GM23338 (cell line): Measurements from ENCODE around the gene DAPK2. TPM values are rescaled to one million over a fixed set of nuclear protein-coding genes. Genes with fewer than 3 reads are reported as not detected.

Experiments used
- ATAC-seq: fragments of 200-7000 bp; cut with Tn5 transposase; 3 replicates; pipeline ENCODE4 v1.9.1; 2020
- DNase-seq: peaks from one replicate; pipeline ENCODE4 v3.0.0-alpha.2; 2015; ENCODE audit warnings: low spot score
- H2AFZ ChIP-seq: fragments of 200-600 bp; sonication (generic); 2 replicates; pipeline ENCODE4 v1.8.0; 2016; ENCODE audit warnings: antibody characterized with exemption, mild to moderate bottlenecking, moderate library complexity
- H3F3A ChIP-seq: fragments of 200-600 bp; sonication (generic); replicated peaks from 2 replicates; pipeline ENCODE4 v1.8.0; 2017; ENCODE audit warnings: antibody characterized with exemption, mixed run types, low read depth
- H3K27ac ChIP-seq: fragments of 200-600 bp; sonication (generic); 2 replicates; pipeline ENCODE4 v1.6.1; 2016; ENCODE audit warnings: low read depth
- H3K27me3 ChIP-seq: fragments of 200-600 bp; sonication (generic); 2 replicates; pipeline ENCODE4 v1.8.0; 2016; ENCODE audit warnings: mild to moderate bottlenecking, mixed run types, moderate library complexity; ENCODE audit not compliant: insufficient read depth
- H3K36me3 ChIP-seq: fragments of 200-600 bp; sonication (generic); 2 replicates; pipeline ENCODE4 v1.8.0; 2016; ENCODE audit warnings: mild to moderate bottlenecking; ENCODE audit not compliant: insufficient read depth
- H3K4me1 ChIP-seq: fragments of 200-600 bp; sonication (generic); 2 replicates; pipeline ENCODE4 v1.8.0; 2016; ENCODE audit warnings: mild to moderate bottlenecking, moderate library complexity; ENCODE audit not compliant: insufficient read depth
- H3K4me2 ChIP-seq: fragments of 200-600 bp; sonication (generic); 2 replicates; pipeline ENCODE4 v1.7.1; 2017; ENCODE audit warnings: mixed run types
- H3K4me3 ChIP-seq: fragments of 200-600 bp; sonication (generic); 2 replicates; pipeline ENCODE4 v1.6.1; 2016; ENCODE audit warnings: mixed run types
- H3K79me2 ChIP-seq: fragments of 200-600 bp; sonication (generic); replicated peaks from 2 replicates; pipeline ENCODE4 v1.8.0; 2017; ENCODE audit warnings: mild to moderate bottlenecking; ENCODE audit not compliant: insufficient read depth
- H3K9me2 ChIP-seq: fragments of 200-600 bp; sonication (generic); 2 replicates; pipeline ENCODE4 v1.8.0; 2017; ENCODE audit not compliant: insufficient read depth
- H4K20me1 ChIP-seq: fragments of 200-600 bp; sonication (generic); replicated peaks from 2 replicates; pipeline ENCODE4 v1.8.0; 2017; ENCODE audit warnings: mild to moderate bottlenecking; ENCODE audit not compliant: insufficient read depth
- H3K27ac Mint-ChIP-seq: 2 replicates; pipeline ENCODE4 v1.8.0; 2020; ENCODE audit warnings: inconsistent platforms, mild to moderate bottlenecking, moderate library complexity, mixed read lengths
- H3K27me3 Mint-ChIP-seq: 3 replicates; pipeline ENCODE4 v1.8.0; 2022; ENCODE audit warnings: low read depth, mild to moderate bottlenecking, moderate library complexity, mixed read lengths, inconsistent platforms; ENCODE audit not compliant: insufficient read depth, poor library complexity
- H3K36me3 Mint-ChIP-seq: 3 replicates; pipeline ENCODE4 v1.8.0; 2021; ENCODE audit warnings: low read depth, mild to moderate bottlenecking, inconsistent platforms, moderate library complexity, mixed read lengths
- H3K4me1 Mint-ChIP-seq: 3 replicates; pipeline ENCODE4 v1.8.0; 2020; ENCODE audit warnings: mild to moderate bottlenecking, inconsistent platforms, mixed read lengths
- H3K4me3 Mint-ChIP-seq: 3 replicates; pipeline ENCODE4 v1.8.0; 2021; ENCODE audit warnings: moderate library complexity, mild to moderate bottlenecking, inconsistent platforms, mixed read lengths
- H3K9me3 Mint-ChIP-seq: 3 replicates; pipeline ENCODE4 v1.8.0; 2020; ENCODE audit warnings: moderate library complexity, mild to moderate bottlenecking, inconsistent platforms, mixed read lengths
- CREB1 ChIP-seq: fragments of 250-450 bp; sonication (Bioruptor Pico); IDR thresholded peaks from 2 replicates; pipeline ENCODE4 v1.5.0; 2020; ENCODE audit warnings: low read depth, mild to moderate bottlenecking, moderate library complexity
- EZH2 ChIP-seq: fragments of 200-600 bp; sonication (generic); IDR thresholded peaks from one replicate; pipeline ENCODE4 v1.8.0; 2017; ENCODE audit warnings: antibody characterized with exemption, mild to moderate bottlenecking, low read depth; ENCODE audit not compliant: unreplicated experiment
- EZH2phosphoT487 ChIP-seq: fragments of 200-600 bp; sonication (generic); IDR thresholded peaks from one replicate; pipeline ENCODE4 v1.8.1; 2018; ENCODE audit warnings: antibody characterized with exemption; ENCODE audit not compliant: unreplicated experiment
- JUNB ChIP-seq: IDR thresholded peaks from one replicate; pipeline ENCODE4 v1.6.1; 2016; ENCODE audit warnings: antibody characterized with exemption; ENCODE audit not compliant: unreplicated experiment
- NANOG ChIP-seq: IDR thresholded peaks from 2 replicates; pipeline ENCODE4 v1.6.1; 2016; ENCODE audit warnings: antibody characterized with exemption, borderline replicate concordance
- POLR2AphosphoS5 ChIP-seq: IDR thresholded peaks from 2 replicates; pipeline ENCODE4 v1.6.1; 2016; ENCODE audit warnings: antibody characterized with exemption, low read depth
- REST ChIP-seq: IDR thresholded peaks from one replicate; pipeline ENCODE4 v1.6.1; 2018; ENCODE audit warnings: antibody characterized with exemption; ENCODE audit not compliant: unreplicated experiment
- STAT1 ChIP-seq: IDR thresholded peaks from one replicate; pipeline ENCODE4 v1.6.1; 2016; ENCODE audit warnings: antibody characterized with exemption; ENCODE audit not compliant: unreplicated experiment
- ZNF114 ChIP-seq: fragments of 250-450 bp; sonication (Bioruptor Pico); IDR thresholded peaks from 2 replicates; pipeline ENCODE4 v1.5.0; 2020; ENCODE audit warnings: mild to moderate bottlenecking, moderate library complexity
- ZNF331 ChIP-seq: fragments of 250-450 bp; sonication (Bioruptor Pico); IDR thresholded peaks from 2 replicates; pipeline ENCODE4 v1.5.0; 2020; ENCODE audit warnings: low read depth, mild to moderate bottlenecking, moderate library complexity
- ZNF462 ChIP-seq: fragments of 250-450 bp; sonication (Bioruptor Pico); IDR thresholded peaks from 2 replicates; pipeline ENCODE4 v1.5.0; 2020; ENCODE audit warnings: mild to moderate bottlenecking, moderate library complexity
- polyA plus RNA-seq: library from polyadenylated mRNA; unstranded; fragments of >200 nt; fragmentation: Nextera tagmentation; extraction: Ambion mirVana; gene quantifications from 2 replicates; pipeline ENCODE4 v1.2.1, GENCODE V29; 2016
- total RNA-seq: library from RNA; depleted of rRNA; stranded (reverse); fragments of >200 nt; shearing (Covaris generic); gene quantifications from 2 replicates; pipeline ENCODE4 v1.2.3, GENCODE V29; 2014
- TF ChIP-seq, protein P1 (sequence below), 2 experiments: fragments of 200-600 bp in 1 of 2; sonication (generic) in 1 of 2; conservative IDR thresholded peaks; 2 replicates each; pipeline versions ENCODE4 v1.5.1 to v1.6.1; 2016 to 2017; ENCODE audit warnings: antibody characterized with exemption in 2 of 2, low read depth in 2 of 2, mild to moderate bottlenecking in 2 of 2, moderate library complexity in 1 of 2
- TF ChIP-seq, protein P2 (sequence below): IDR thresholded peaks from 2 replicates; pipeline ENCODE4 v1.6.1; 2016; ENCODE audit warnings: antibody characterized with exemption

DAPK2 gene
- total and polyA plus RNA-seq, 2 experiments from 2014 or later = 1.6 to 3.1 TPM

DNA sequence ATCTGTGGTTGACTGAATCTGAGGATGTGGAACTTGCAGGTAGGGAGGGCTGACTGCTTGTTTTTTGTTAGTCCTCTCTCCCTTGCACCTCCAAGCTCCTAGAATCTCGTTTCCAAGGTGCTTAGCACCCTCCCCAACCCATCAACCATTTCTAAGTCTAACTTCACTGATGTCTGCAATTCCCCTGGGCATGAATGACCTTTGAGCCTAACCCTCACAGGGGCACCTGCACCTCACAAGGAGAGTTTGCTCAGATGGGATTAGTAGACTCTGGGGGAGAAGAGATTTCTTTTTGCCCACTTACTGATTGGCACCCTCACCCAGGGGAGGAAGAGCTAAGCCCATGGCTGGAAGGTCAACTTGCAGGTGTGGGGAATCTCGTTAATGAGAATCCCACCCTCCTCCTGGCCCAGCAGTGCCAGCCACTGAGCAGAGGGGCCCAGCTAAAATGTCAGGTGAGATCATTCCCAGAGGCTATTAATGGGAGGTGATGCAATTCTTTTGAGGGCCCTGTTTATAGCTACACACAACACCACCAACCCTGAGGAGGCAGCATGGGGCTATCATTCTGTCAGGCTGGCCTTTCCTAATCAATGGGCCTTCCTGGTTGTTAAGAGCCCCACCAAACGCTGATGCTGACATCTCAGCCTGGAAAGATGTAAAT, 130.9 kb downstream of the DAPK2 start:
- Mint-ChIP-seq H3K9me3 (no peaks in the 10 kb centered on the region), H3K27ac (no peak overlapping the region), H3K36me3 (no peaks in the 10 kb centered on the region), H3K27me3 (peaks cover 8% of the 10 kb centered on the region), H3K4me3 (no peak overlapping the region), H3K4me1 (peaks cover 32% of the 10 kb centered on the region)
- H4K20me1 ChIP-seq = no peaks in the 10 kb centered on the region
- H3K27ac ChIP-seq = no peak overlapping the region
- no peaks in the 10 kb centered on the region for H3K9me2 ChIP-seq
- H3K79me2 ChIP-seq = no peaks in the 10 kb centered on the region
- DNase-seq (no peak), ATAC-seq (no peak)
- 0 out of 2 replicates have a peak, but pooled peaks cover 2% of the 10 kb centered on the region for H3F3A ChIP-seq
- 0 out of 2 replicates have a peak overlapping the region, but pooled peaks have one; percentile 46 for H3K4me2 ChIP-seq
- no peak overlapping the region for H3K4me3 ChIP-seq
- H3K4me1 ChIP-seq = peaks cover 17% of the 10 kb centered on the region; the same call in 1 of the 2 replicates
- no peaks in the 10 kb centered on the region for H3K27me3 ChIP-seq
- peak overlapping the region; percentile 45; the same call in 1 of the 2 replicates for H2AFZ ChIP-seq
- no peaks in the 10 kb centered on the region for H3K36me3 ChIP-seq
- TF ChIP-seq STAT1 (no peak), REST (no peak), NANOG (no peak), JUNB (no peak), EZH2 (no peak), EZH2phosphoT487 (no peak), ZNF462 (CRISPR knock-in tag) (no peak), ZNF331 (CRISPR knock-in tag) (no peak), ZNF114 (CRISPR knock-in tag) (no peak), CREB1 (CRISPR knock-in tag) (no peak), POLR2AphosphoS5 (no peak)
- TF ChIP-seq, protein P1, sequence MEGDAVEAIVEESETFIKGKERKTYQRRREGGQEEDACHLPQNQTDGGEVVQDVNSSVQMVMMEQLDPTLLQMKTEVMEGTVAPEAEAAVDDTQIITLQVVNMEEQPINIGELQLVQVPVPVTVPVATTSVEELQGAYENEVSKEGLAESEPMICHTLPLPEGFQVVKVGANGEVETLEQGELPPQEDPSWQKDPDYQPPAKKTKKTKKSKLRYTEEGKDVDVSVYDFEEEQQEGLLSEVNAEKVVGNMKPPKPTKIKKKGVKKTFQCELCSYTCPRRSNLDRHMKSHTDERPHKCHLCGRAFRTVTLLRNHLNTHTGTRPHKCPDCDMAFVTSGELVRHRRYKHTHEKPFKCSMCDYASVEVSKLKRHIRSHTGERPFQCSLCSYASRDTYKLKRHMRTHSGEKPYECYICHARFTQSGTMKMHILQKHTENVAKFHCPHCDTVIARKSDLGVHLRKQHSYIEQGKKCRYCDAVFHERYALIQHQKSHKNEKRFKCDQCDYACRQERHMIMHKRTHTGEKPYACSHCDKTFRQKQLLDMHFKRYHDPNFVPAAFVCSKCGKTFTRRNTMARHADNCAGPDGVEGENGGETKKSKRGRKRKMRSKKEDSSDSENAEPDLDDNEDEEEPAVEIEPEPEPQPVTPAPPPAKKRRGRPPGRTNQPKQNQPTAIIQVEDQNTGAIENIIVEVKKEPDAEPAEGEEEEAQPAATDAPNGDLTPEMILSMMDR (conservative IDR thresholded peaks at IDR 0.05; ENCODE audit: low read depth in 2 of 2) = no peak
- TF ChIP-seq, protein P2, sequence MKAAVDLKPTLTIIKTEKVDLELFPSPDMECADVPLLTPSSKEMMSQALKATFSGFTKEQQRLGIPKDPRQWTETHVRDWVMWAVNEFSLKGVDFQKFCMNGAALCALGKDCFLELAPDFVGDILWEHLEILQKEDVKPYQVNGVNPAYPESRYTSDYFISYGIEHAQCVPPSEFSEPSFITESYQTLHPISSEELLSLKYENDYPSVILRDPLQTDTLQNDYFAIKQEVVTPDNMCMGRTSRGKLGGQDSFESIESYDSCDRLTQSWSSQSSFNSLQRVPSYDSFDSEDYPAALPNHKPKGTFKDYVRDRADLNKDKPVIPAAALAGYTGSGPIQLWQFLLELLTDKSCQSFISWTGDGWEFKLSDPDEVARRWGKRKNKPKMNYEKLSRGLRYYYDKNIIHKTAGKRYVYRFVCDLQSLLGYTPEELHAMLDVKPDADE = no peak
